Liver (tissue), 9 donors: ENCODE measurements around the gene SPATA31E1. TPM values are rescaled to one million over a fixed set of nuclear protein-coding genes. Genes with fewer than 3 reads are reported as not detected.

Source experiments
- DNase-seq: peaks from one replicate; pipeline ENCODE4 v3.0.0-alpha.2; 2017; ENCODE audit warnings: low spot score
- H3K27ac ChIP-seq, 2 donors: one replicate each; pipeline ENCODE4 v1.7.0; 2013; ENCODE audit warnings: inconsistent platforms in 2 of 2, low read length in 2 of 2, control low read depth in 1 of 2, low read depth in 1 of 2, mild to moderate bottlenecking in 1 of 2
- H3K27me3 ChIP-seq, 4 donors: one replicate each; pipeline versions ENCODE4 v1.6.1 to v1.7.0; 2013; ENCODE audit warnings: low read length in 3 of 4, inconsistent platforms in 1 of 4, mild to moderate bottlenecking in 1 of 4, moderate library complexity in 1 of 4; ENCODE audit not compliant: control insufficient read depth in 4 of 4, insufficient read depth in 4 of 4
- H3K36me3 ChIP-seq, 4 donors: one replicate each; pipeline versions ENCODE4 v1.6.1 to v1.7.0; 2013; ENCODE audit warnings: low read length in 3 of 4, mild to moderate bottlenecking in 3 of 4, low read depth in 1 of 4, moderate library complexity in 1 of 4; ENCODE audit not compliant: control insufficient read depth in 4 of 4, insufficient read depth in 3 of 4
- H3K4me1 ChIP-seq, 4 donors: one replicate each; pipeline versions ENCODE4 v1.6.1 to v1.7.0; 2013; ENCODE audit warnings: low read length in 3 of 4, mild to moderate bottlenecking in 3 of 4, moderate library complexity in 1 of 4; ENCODE audit not compliant: control insufficient read depth in 4 of 4, insufficient read depth in 4 of 4
- H3K4me3 ChIP-seq, 3 donors: one replicate each; pipeline versions ENCODE4 v1.6.1 to v1.7.0; 2013; ENCODE audit warnings: low read length in 3 of 3, control low read depth in 1 of 3, low read depth in 1 of 3, mild to moderate bottlenecking in 1 of 3
- H3K9ac ChIP-seq, 2 donors: one replicate each; pipeline ENCODE4 v1.7.0; 2013; ENCODE audit warnings: low read length in 2 of 2, mild to moderate bottlenecking in 2 of 2, moderate library complexity in 2 of 2, control low read depth in 1 of 2, low read depth in 1 of 2
- H3K9me3 ChIP-seq, 4 donors: one replicate each; pipeline versions ENCODE4 v1.6.1 to v1.7.0; 2013; ENCODE audit warnings: low read length in 3 of 4; ENCODE audit not compliant: control insufficient read depth in 4 of 4
- ATF3 ChIP-seq: IDR thresholded peaks from 2 replicates; pipeline ENCODE4 v1.6.1; 2016; ENCODE audit warnings: antibody characterized with exemption
- CTCF ChIP-seq: fragments of 150-350 bp; IDR thresholded peaks from 2 replicates; pipeline ENCODE4 v1.5.1; 2017; ENCODE audit warnings: improper control_type of control experiment, low read depth, low read length; ENCODE audit not compliant: missing input control
- EGR1 ChIP-seq, 2 donors: IDR thresholded peaks; 2 replicates each; pipeline ENCODE4 v1.6.1; 2016 to 2018; ENCODE audit warnings: antibody characterized with exemption in 2 of 2, low read depth in 2 of 2
- FOXA1 ChIP-seq: IDR thresholded peaks from 2 replicates; pipeline ENCODE4 v1.6.1; 2016; ENCODE audit warnings: antibody characterized with exemption
- GABPA ChIP-seq, 2 donors: IDR thresholded peaks in 1 of 2; conservative IDR thresholded peaks in 1 of 2; 2 replicates each; pipeline ENCODE4 v1.6.1; 2016; ENCODE audit warnings: antibody characterized with exemption in 2 of 2, mild to moderate bottlenecking in 1 of 2, moderate library complexity in 1 of 2
- HNF4A ChIP-seq, 2 donors: conservative IDR thresholded peaks; 2 replicates each; pipeline ENCODE4 v1.6.1; 2016; ENCODE audit warnings: antibody characterized with exemption in 2 of 2, mild to moderate bottlenecking in 2 of 2
- HNF4G ChIP-seq: IDR thresholded peaks from 2 replicates; pipeline ENCODE4 v1.6.1; 2016; ENCODE audit warnings: antibody characterized with exemption
- JUND ChIP-seq, 2 donors: IDR thresholded peaks; 2 replicates each; pipeline ENCODE4 v1.6.1; 2016; ENCODE audit warnings: antibody characterized with exemption in 2 of 2
- MAX ChIP-seq: IDR thresholded peaks from 2 replicates; pipeline ENCODE4 v1.6.1; 2016; ENCODE audit warnings: antibody characterized with exemption
- NR2F2 ChIP-seq: IDR thresholded peaks from 2 replicates; pipeline ENCODE4 v1.6.1; 2016; ENCODE audit warnings: antibody characterized with exemption
- RAD21 ChIP-seq, 2 donors: IDR thresholded peaks; 2 replicates each; pipeline ENCODE4 v1.6.1; 2016; ENCODE audit warnings: antibody characterized with exemption in 2 of 2, mild to moderate bottlenecking in 2 of 2
- REST ChIP-seq: IDR thresholded peaks from 2 replicates; pipeline ENCODE4 v1.6.1; 2016; ENCODE audit warnings: antibody characterized with exemption, mild to moderate bottlenecking
- RXRA ChIP-seq, 2 donors: IDR thresholded peaks; 2 replicates each; pipeline ENCODE4 v1.6.1; 2017 to 2018; ENCODE audit warnings: antibody characterized with exemption in 2 of 2, mild to moderate bottlenecking in 1 of 2
- SP1 ChIP-seq: IDR thresholded peaks from 2 replicates; pipeline ENCODE4 v1.6.1; 2018; ENCODE audit warnings: antibody characterized with exemption, mild to moderate bottlenecking
- TAF1 ChIP-seq: conservative IDR thresholded peaks from 2 replicates; pipeline ENCODE4 v1.6.1; 2016; ENCODE audit warnings: antibody characterized with exemption, mild to moderate bottlenecking
- YY1 ChIP-seq: IDR thresholded peaks from 2 replicates; pipeline ENCODE4 v1.6.1; 2016; ENCODE audit warnings: antibody characterized with exemption, mild to moderate bottlenecking
- WGBS: extraction: QIAGEN DNeasy Blood & Tissue Kit; methylation state at CpG from one replicate; pipeline ENCODE4 v1.1.7; 2013; 5-methylcytosine and 5-hydroxymethylcytosine counted together
- polyA plus RNA-seq, 2 donors: library from polyadenylated mRNA; stranded (reverse) in 1 of 2; unstranded in 1 of 2; fragments of 200-250 nt in 1 of 2; fragments of >200 nt in 1 of 2; fragmentation: Nextera tagmentation in 1 of 2; extraction: Ambion mirVana in 1 of 2; gene quantifications; one replicate each; pipeline versions ENCODE4 v1.2.1 to v1.2.3, GENCODE V29; 2013 to 2015
- total RNA-seq, 2 donors: library from RNA; depleted of rRNA; stranded (reverse); fragments of >200 nt; gene quantifications; one replicate each; pipeline ENCODE4 v1.2.3, GENCODE V29; 2014
- donor health status: healthy.
- donor health status: healthy.
- donor health status: healthy.
- donor health status: healthy.
- donor health status: healthy.

The SPATA31E1 gene
- total and polyA plus RNA-seq, 4 donors = not detected

GRCh38 chr9:87863882-87864465 lies 18.7 kb upstream of the SPATA31E1 start:
- Histone ChIP-seq H3K36me3 (no peaks in the 10 kb centered on the region), H3K9me3 (no peaks in the 10 kb centered on the region), H3K4me1 (peaks cover 0 to 8% (median 1%) of the 10 kb centered on the region in 4 donors), H3K27me3 (no peaks in the 10 kb centered on the region), H3K4me3 (no peak overlapping the region), H3K9ac (no peak overlapping the region), H3K27ac (no peak overlapping the region)
- DNase-seq = no peak
- 62% methylated on average over 6 of the region's 6 CpGs for WGBS
- TF ChIP-seq CTCF (no peak), HNF4A (conservative IDR thresholded peaks at IDR 0.05) (peak; percentile 83 to 85)

GRCh38 chr9:87864915-87865314 lies 17.8 kb upstream of the SPATA31E1 start:
- no peak overlapping the region for H3K27ac ChIP-seq
- no peaks in the 10 kb centered on the region for H3K36me3 ChIP-seq
- WGBS = 92% methylated on average over 3 of the region's 3 CpGs
- H3K4me3 ChIP-seq = no peak overlapping the region
- H3K4me1 ChIP-seq = peaks cover 0 to 8% (median 1%) of the 10 kb centered on the region in 4 donors
- no peak overlapping the region for H3K9ac ChIP-seq
- TF ChIP-seq EGR1 (IDR thresholded peaks at IDR 0.05; ENCODE audit: low read depth in 2 of 2) (no peak), RXRA (IDR thresholded peaks at IDR 0.05) (no peak), REST (no peak), TAF1 (no peak), MAX (no peak), NR2F2 (no peak), GABPA (IDR thresholded peaks at IDR 0.05 in 1 of 2, conservative IDR thresholded peaks at IDR 0.05 in 1 of 2) (no peak), FOXA1 (no peak)
- DNase-seq = no peak
- no peaks in the 10 kb centered on the region for H3K9me3 ChIP-seq
- no peaks in the 10 kb centered on the region for H3K27me3 ChIP-seq

GRCh38 chr9:87865626-87866025 lies 17.1 kb upstream of the SPATA31E1 start:
- H3K27me3 ChIP-seq = no peaks in the 10 kb centered on the region
- no peak overlapping the region for H3K4me3 ChIP-seq
- WGBS = 80% methylated on average over 3 of the region's 3 CpGs
- no peak for DNase-seq
- no peak overlapping the region for H3K27ac ChIP-seq
- no peak overlapping the region for H3K9ac ChIP-seq
- no peaks in the 10 kb centered on the region for H3K36me3 ChIP-seq
- H3K4me1 ChIP-seq = peaks cover 0 to 8% (median 1%) of the 10 kb centered on the region in 4 donors
- no peaks in the 10 kb centered on the region for H3K9me3 ChIP-seq
- no peak for TF ChIP-seq NR2F2
- TF ChIP-seq JUND (IDR thresholded peaks at IDR 0.05) = no peak
- no peak for TF ChIP-seq ATF3
- TF ChIP-seq CTCF = no peak
- no peak for TF ChIP-seq RAD21 (IDR thresholded peaks at IDR 0.05)
- TF ChIP-seq GABPA (IDR thresholded peaks at IDR 0.05 in 1 of 2, conservative IDR thresholded peaks at IDR 0.05 in 1 of 2) = no peak
- TF ChIP-seq HNF4A (conservative IDR thresholded peaks at IDR 0.05) = no peak
- TF ChIP-seq YY1 = no peak
- TF ChIP-seq SP1 = no peak
- TF ChIP-seq MAX = no peak
- no peak for TF ChIP-seq FOXA1
- TF ChIP-seq HNF4G = no peak
- no peak for TF ChIP-seq RXRA (IDR thresholded peaks at IDR 0.05)
